GM04503 (cell line): Measurements from ENCODE around the gene ACADS.

Source experiments
- DNase-seq: peaks from one replicate; pipeline ENCODE4 v3.0.0-alpha.2; 2012; ENCODE audit warnings: low read depth

Gene ACADS

GRCh38 chr12:120758798-120759590 is 33.4 kb downstream of the ACADS start:
- no peak for DNase-seq

DNA sequence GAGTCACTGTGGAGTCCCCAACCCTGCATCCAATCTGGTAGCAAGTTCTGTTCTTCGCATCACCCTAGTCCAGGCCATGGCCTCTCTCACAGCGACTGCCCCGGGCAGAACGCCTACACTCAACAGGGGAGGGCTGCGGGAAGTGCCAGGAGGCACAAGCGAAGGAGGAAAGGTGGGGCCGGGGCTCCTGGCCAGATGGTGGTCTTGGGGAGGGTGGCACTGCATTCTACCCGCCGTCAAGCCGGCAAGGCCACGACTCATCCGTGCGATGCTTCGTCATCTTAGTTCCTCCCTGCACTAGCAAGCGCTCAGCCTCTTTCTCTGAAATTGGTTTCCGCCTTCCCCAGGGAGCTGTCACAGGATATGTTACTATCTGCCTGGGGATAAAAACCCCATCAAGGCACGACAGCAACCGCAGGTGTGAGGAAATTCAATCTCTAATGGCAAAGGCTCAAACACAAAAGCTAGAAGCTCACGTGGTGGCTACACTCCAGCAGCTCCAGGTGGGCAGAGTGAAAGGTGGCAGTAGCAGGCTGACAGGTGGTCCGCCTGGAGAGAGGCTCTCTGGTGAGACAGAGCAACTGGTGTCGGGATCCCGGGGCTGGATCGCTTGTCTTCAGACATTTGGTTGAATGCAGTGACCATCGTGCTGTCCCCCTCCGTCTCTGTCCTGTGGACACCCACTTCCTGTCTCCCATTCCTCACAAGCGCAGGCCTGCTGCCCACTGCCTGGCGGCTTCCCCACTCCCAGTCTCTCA is 34.1 kb downstream of the ACADS start:
- no peak for DNase-seq

- DNase-seq = no peak
Measured at GRCh38 chr12:120760349-120761254, 35.0 kb downstream of the ACADS start.

GRCh38 chr12:120761519-120761934 is 35.9 kb downstream of the ACADS start:
- DNase-seq = no peak

DNA sequence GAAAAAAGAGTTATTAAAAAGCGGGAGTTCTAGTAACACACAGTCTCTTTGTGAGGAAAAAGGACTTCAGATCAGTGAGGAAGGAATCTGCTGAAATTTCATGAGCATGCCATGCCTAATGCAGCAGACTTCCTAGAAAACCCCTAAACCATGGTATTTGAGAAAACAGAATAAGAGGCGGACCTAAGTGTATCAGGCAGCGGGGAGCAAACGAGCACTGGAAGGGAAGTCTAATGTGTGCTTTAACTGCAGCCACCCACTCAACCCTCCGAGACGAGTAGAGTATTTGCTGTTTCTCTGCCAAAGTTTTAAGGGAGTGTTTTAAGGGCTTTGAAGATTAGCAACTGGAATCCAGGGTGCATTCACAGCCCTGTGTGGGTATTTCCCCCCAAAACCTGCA is 36.5 kb downstream of the ACADS start:
- no peak for DNase-seq

GRCh38 chr12:120763250-120763649 is 37.6 kb downstream of the ACADS start:
- DNase-seq = no peak

- DNase-seq = no peak
Measured at GRCh38 chr12:120764816-120765215, 39.2 kb downstream of the ACADS start.

- DNase-seq = no peak
Measured at GRCh38 chr12:120766566-120766965, 40.9 kb downstream of the ACADS start.

DNA sequence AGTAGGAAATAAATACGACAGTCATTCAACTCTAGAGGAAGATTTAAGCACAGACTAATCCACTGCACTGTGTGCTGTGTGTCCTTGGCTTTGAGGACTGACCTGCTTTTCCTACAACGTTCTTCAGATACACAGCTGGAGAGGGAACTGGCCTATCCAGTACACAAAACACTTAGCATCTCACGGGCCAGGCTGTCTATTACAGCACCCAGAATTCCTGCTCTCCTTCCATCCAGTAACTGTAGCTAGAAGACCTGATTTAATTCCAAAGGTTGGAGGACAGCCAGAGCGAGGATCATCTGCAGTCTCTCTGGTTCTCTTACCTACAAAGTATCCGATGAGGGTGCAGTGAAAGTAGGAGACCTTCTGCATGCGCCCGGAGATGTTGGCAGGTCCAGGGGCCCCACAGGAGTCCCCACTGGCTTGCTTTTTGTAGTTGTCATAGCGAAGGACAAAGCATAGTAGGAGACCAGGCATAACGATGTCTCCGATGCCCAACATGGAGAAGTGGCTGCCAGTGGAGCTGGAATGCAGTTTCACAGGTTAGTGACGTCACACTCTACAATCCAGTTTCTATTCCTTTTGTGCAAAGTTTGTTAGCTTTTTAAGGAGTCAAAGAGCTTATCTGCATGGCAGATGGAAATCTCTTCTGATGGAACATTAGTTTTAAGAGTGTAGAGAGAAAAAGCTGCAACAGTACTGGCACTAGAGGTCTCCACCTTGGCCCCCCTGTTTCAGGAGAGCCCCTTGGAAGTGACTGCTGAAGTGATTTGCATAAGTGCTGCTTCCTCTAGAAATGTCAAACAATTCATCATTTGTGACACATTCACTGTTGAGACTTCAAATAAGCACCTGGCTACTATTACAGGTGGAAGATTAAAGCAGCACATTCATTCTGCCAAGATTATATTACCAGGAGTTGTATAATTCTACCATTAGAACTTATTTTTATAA is 41.7 kb downstream of the ACADS start:
- DNase-seq = no peak

DNA sequence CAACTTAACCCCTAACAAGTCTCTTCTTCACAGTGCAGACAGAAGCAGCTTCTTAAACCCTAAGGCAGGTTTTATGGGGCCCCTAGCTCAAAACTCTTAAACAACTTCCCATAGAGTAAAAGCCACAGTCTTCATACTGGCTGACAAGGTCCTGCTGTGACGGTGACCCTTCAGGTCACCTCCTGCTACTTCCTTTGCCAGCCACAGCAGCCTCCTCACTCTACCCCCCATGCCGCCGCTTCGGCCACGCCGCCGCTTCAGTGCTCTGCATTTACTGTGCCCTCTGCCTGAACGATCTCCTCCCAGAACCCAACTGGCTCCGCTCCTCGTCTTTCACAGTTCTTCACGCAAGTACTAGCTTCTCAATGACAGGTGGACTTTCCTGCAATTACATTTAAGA is 45.5 kb downstream of the ACADS start:
- no peak for DNase-seq

DNA sequence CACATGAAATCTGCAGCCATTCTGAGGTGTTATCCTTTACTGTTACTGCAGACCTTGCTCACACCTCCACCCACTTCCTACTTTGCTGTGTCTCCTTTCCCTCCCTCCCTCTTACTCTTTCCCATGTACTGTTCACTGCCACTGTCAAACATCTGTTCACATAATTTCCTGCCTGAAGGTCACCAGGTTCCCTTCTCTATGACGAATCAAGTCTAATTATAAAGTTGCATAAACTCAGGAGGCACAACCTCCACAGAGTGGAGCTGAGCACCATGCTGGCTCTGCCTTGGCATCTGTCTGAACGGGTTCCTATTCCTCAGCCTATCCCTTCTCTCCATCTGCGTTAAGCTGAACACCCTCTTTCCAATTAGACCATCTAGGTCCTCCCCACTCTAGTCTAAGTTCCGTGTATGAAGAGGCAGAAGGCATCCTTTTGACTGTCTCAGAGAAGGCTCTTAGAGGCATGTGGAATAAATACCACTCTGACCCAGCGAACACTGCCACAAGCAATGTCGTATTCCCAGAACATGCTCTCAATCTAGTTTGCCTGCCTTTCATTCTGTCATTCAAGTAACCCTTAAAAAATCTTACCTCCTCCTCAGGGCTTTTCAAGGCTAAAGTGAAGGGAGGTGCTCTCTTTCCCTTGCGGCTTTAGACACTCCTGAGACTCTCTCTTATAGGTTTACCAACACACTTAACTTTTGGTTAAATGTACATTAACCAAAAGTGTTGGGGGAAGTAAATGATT is 48.7 kb downstream of the ACADS start:
- DNase-seq = no peak

DNA sequence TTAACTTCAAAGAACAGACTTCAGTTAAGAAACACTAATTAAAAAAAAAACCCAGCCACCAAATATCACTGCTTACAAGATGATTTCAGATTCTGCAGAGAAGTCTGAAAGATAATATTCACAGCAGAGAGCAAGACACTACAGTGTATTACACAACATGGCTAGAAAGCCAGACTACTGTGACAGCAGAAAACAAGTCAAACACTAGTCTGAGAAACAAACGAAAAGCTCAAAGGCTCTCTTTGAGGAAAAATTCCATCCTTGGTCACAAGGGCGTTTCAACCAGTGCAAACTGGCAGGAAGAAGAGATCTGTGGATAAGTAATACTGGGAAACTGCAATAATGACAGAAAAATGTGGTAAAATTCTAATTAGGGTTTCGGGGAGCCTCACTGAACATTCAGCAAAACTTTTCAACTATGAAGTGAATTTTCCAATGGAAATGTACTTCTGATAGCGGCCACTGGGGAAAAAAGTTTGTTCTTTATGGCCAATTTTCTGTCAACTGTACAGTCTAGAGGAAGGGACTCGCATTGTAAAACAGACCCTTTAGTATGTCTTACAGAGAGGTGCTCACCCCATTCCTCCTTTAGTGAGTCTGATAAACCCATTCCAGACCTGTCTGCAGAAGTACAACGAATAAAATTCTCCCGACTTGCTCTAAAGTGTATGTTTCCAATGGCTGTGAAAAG is 50.4 kb downstream of the ACADS start:
- DNase-seq = no peak

- peak; percentile 16 for DNase-seq
Measured at GRCh38 chr12:120783197-120783596, 57.6 kb downstream of the ACADS start.

DNA sequence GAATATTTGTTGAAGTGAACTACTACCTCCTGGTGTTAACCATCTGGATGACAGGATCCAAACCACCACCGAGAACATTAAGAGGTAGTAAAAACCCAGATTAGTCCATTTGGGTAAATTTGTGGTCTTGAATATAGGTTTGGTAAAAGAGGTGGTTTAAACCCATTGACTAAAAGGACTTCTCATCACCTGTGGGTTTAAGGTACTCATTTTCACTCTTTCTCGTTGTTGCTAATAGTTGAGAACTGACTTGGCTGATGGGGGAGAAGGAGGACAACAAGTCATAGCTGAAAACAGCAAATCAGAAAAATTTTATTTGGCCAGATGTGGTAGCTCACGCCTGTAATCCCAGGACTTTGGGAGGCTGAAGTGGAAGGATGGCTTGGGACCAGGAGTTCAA is 59.2 kb downstream of the ACADS start:
- DNase-seq = no peak

- DNase-seq = no peak
Measured at GRCh38 chr12:120787889-120788288, 62.3 kb downstream of the ACADS start.
